HepG2 (cell line): ENCODE measurements around the gene LAMA5. TPM values are rescaled to one million over a fixed set of nuclear protein-coding genes. Genes with fewer than 3 reads are reported as not detected.
A peak's percentile ranks its signal among the peaks of the same experiment; 100 is the strongest.

Source experiments
- AGO1 ChIP-seq: fragments of 200-400 bp; formaldehyde crosslinking; IDR thresholded peaks from 2 replicates; pipeline ENCODE4 v1.6.1; 2017; ENCODE audit warnings: mild to moderate bottlenecking, low read depth, low read length, moderate library complexity; ENCODE audit not compliant: poor library complexity, severe bottlenecking
- CHD2 ChIP-seq: IDR thresholded peaks from 2 replicates; pipeline ENCODE4 v1.6.1; 2011; ENCODE audit warnings: low read depth, low read length, improper control_type of control experiment
- GATAD1 ChIP-seq: IDR thresholded peaks from 2 replicates; pipeline ENCODE4 v1.6.1; 2016; ENCODE audit warnings: missing genetic modification reagents, missing compliant biosample characterization
- HNRNPH1 ChIP-seq: fragments of 200-400 bp; formaldehyde crosslinking; optimal IDR thresholded peaks from 2 replicates; pipeline ENCODE3; 2017; ENCODE audit warnings: mild to moderate bottlenecking, low read depth, low read length
- IKZF5 ChIP-seq: IDR thresholded peaks from 2 replicates; pipeline ENCODE4 v1.6.1; 2018; ENCODE audit warnings: missing genetic modification reagents, mild to moderate bottlenecking, missing compliant biosample characterization
- KDM5B ChIP-seq: sonication (generic); formaldehyde crosslinking; IDR thresholded peaks from 2 replicates; pipeline ENCODE4 v1.4.0; 2020; ENCODE audit warnings: missing genetic modification reagents, mild to moderate bottlenecking, borderline replicate concordance
- NCOR1 ChIP-seq: fragments of 200-600 bp; sonication (generic); IDR thresholded peaks from 2 replicates; pipeline ENCODE4 v1.7.0; 2017; ENCODE audit warnings: antibody characterized with exemption, low read length, borderline replicate concordance
- NFYC ChIP-seq: IDR thresholded peaks from 2 replicates; pipeline ENCODE4 v1.6.1; 2016; ENCODE audit warnings: missing genetic modification reagents, missing compliant biosample characterization
- SAFB2 ChIP-seq: sonication (generic); formaldehyde crosslinking; IDR thresholded peaks from 2 replicates; pipeline ENCODE4 v1.5.1; 2020; ENCODE audit warnings: missing genetic modification reagents, low read depth, mild to moderate bottlenecking, borderline replicate concordance
- SOX6 ChIP-seq, 2 experiments: fragments of 450-650 bp in 1 of 2; sonication (generic) in 1 of 2; formaldehyde crosslinking in 1 of 2; IDR thresholded peaks; 2 replicates each; pipeline versions ENCODE4 v1.4.0 to v1.6.1; 2017 to 2020; ENCODE audit warnings: antibody characterized with exemption in 1 of 2, mild to moderate bottlenecking in 1 of 2, missing genetic modification reagents in 1 of 2
- SRSF4 ChIP-seq: fragments of 200-400 bp; formaldehyde crosslinking; IDR thresholded peaks from one replicate; pipeline ENCODE4 v1.6.1; 2018; ENCODE audit warnings: mild to moderate bottlenecking, low read depth, low read length, moderate library complexity; ENCODE audit not compliant: poor library complexity, severe bottlenecking
- TFAP4 ChIP-seq: sonication (generic); IDR thresholded peaks from 2 replicates; pipeline ENCODE4 v1.6.1; 2016; ENCODE audit warnings: low read depth, borderline replicate concordance
- ZBTB26 ChIP-seq: IDR thresholded peaks from 2 replicates; pipeline ENCODE4 v1.6.1; 2016; ENCODE audit warnings: missing compliant biosample characterization, missing genetic modification reagents, borderline replicate concordance
- ZBTB34 ChIP-seq: sonication (generic); formaldehyde crosslinking; IDR thresholded peaks from 2 replicates; pipeline ENCODE4 v1.8.0; 2022; ENCODE audit warnings: mild to moderate bottlenecking, missing genetic modification reagents
- ZNF263 ChIP-seq: sonication (generic); formaldehyde crosslinking; IDR thresholded peaks from 2 replicates; pipeline ENCODE4 v1.4.0; 2020; ENCODE audit warnings: missing genetic modification reagents
- ZNF292 ChIP-seq: sonication (generic); formaldehyde crosslinking; IDR thresholded peaks from 2 replicates; pipeline ENCODE4 v1.8.1; 2022; ENCODE audit warnings: mild to moderate bottlenecking, low read depth, missing genetic modification reagents, borderline replicate concordance
- ZNF296 ChIP-seq: sonication (generic); formaldehyde crosslinking; conservative IDR thresholded peaks from 2 replicates; pipeline ENCODE4 v1.5.0; 2020; ENCODE audit warnings: mild to moderate bottlenecking, missing genetic modification reagents
- ZNF574 ChIP-seq: sonication (generic); formaldehyde crosslinking; IDR thresholded peaks from 2 replicates; pipeline ENCODE4 v1.4.0; 2020; ENCODE audit warnings: missing genetic modification reagents
- ZNF766 ChIP-seq: sonication (generic); formaldehyde crosslinking; IDR thresholded peaks from 2 replicates; pipeline ENCODE4 v1.5.0; 2020; ENCODE audit warnings: missing genetic modification reagents, borderline replicate concordance
- polyA plus RNA-seq, 8 experiments: library from polyadenylated mRNA; depleted of rRNA in 3 of 8; stranded (reverse) in 7 of 8; unstranded in 1 of 8; fragments of >200 nt; fragmentation: Illumina TruSeq in 4 of 8; extraction: Trizol in 4 of 8; gene quantifications; 2 replicates each; pipeline versions ENCODE4 v1.2.1 to v1.2.3, GENCODE V29; 2011 to 2016; ENCODE audit warnings: low read depth in 4 of 8, missing spikeins in 1 of 8, mixed read lengths in 1 of 8; ENCODE audit not compliant: insufficient read depth in 1 of 8
- total RNA-seq, 5 experiments: library from RNA; depleted of rRNA; stranded (reverse); fragments of >200 nt; fragmentation: Illumina TruSeq; extraction: Trizol; gene quantifications; 2 replicates each; pipeline ENCODE4 v1.2.3, GENCODE V29; 2016; ENCODE audit warnings: low read depth in 1 of 5

LAMA5 gene
- total and polyA plus RNA-seq, 2 of the 13 experiments (the other 11 are each of a cell fraction or from before 2014, with no cell fraction given) = 21.0 to 44.7 TPM

GRCh38 chr20:62412194-62413024 is 45.3 kb upstream of the LAMA5 start (continued):
- TF ChIP-seq KDM5B = peak; percentile 20; the same call in 1 of the 2 replicates
- TF ChIP-seq GATAD1 = no peak
- TF ChIP-seq ZNF296 (CRISPR knock-in tag) = 0 out of 2 replicates have a peak, but pooled peaks have one; percentile 46
- TF ChIP-seq NCOR1 = peak; percentile 51; the same call in 1 of the 2 replicates
- no peak for TF ChIP-seq AGO1
- peak; percentile 20; the same call in 1 of the 2 replicates for TF ChIP-seq NFYC (CRISPR knock-in tag)
- no peak for TF ChIP-seq SRSF4
- peak; percentile 35; the same call in 1 of the 2 replicates for TF ChIP-seq ZNF292 (CRISPR knock-in tag)
- no peak for TF ChIP-seq CHD2
- TF ChIP-seq ZNF574 (CRISPR knock-in tag) = peak; percentile 13
- peak; percentile 88 for TF ChIP-seq ZNF263 (CRISPR knock-in tag)
- no peak for TF ChIP-seq ZBTB34
- 0 out of 2 replicates have a peak, but pooled peaks have one; percentile 18 for TF ChIP-seq IKZF5
- TF ChIP-seq SAFB2 = 0 out of 2 replicates have a peak, but pooled peaks have one; percentile 8
- TF ChIP-seq HNRNPH1 = no peak
- no peak; the same call in 1 of the 2 replicates for TF ChIP-seq ZBTB26 (CRISPR knock-in tag)
- TF ChIP-seq ZNF766 = no peak
- TF ChIP-seq SOX6 (IDR thresholded peaks at IDR 0.05) = no peak
- TF ChIP-seq SOX6 (CRISPR knock-in tag; IDR thresholded peaks at IDR 0.05) = 0 out of 2 replicates have a peak, but pooled peaks have one; percentile 25
- TF ChIP-seq TFAP4 = peak; percentile 69; the same call in 1 of the 2 replicates
